Peyer's patch (tissue), 4 donors: ENCODE results near the gene OR2T35.

ENCODE experiments used
- POLR2A ChIP-seq, 2 donors: fragments of 450-650 bp; IDR thresholded peaks; one replicate each; pipeline ENCODE4 v1.5.1; 2017; ENCODE audit warnings: antibody characterized with exemption in 2 of 2, mild to moderate bottlenecking in 2 of 2, moderate library complexity in 2 of 2
- TF ChIP-seq, protein P1 (sequence below), 6 experiments: fragments of 450-650 bp in 4 of 6; fragments of 200-600 bp in 2 of 6; sonication (generic) in 1 of 6; IDR thresholded peaks; one replicate each; pipeline ENCODE4 v1.5.1; 2017 to 2019; ENCODE audit warnings: antibody characterized with exemption in 6 of 6, mild to moderate bottlenecking in 3 of 6, moderate library complexity in 1 of 6

DNA sequence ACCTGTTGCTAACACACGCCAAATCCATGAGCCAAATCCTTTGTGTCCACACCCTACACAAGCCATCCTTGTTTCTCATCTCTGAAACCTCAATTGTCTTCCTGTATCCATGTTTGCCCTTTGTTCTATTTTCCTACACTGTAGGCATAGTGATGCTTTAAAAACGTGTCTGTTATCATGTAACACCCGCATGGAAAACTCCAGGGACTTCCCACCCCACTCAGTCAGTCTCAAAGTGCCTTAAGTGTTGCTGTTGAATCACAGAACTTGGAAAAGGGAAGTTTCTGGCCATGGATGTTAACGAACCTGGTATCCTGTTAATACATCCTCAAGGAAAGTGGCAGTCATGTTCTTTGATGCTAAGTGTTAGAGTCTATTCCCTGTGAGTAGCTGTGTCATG lies 19.9 kb downstream of the OR2T35 start:
- no peak for TF ChIP-seq POLR2A (IDR thresholded peaks at IDR 0.05)
- TF ChIP-seq, protein P1, sequence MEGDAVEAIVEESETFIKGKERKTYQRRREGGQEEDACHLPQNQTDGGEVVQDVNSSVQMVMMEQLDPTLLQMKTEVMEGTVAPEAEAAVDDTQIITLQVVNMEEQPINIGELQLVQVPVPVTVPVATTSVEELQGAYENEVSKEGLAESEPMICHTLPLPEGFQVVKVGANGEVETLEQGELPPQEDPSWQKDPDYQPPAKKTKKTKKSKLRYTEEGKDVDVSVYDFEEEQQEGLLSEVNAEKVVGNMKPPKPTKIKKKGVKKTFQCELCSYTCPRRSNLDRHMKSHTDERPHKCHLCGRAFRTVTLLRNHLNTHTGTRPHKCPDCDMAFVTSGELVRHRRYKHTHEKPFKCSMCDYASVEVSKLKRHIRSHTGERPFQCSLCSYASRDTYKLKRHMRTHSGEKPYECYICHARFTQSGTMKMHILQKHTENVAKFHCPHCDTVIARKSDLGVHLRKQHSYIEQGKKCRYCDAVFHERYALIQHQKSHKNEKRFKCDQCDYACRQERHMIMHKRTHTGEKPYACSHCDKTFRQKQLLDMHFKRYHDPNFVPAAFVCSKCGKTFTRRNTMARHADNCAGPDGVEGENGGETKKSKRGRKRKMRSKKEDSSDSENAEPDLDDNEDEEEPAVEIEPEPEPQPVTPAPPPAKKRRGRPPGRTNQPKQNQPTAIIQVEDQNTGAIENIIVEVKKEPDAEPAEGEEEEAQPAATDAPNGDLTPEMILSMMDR (IDR thresholded peaks at IDR 0.05) = no peak
